GM12874 (cell line): ENCODE measurements around the gene IGLON5.

Source experiments
- CTCF ChIP-seq: IDR thresholded peaks from 2 replicates; pipeline ENCODE4 v1.5.1; 2011; ENCODE audit warnings: low read depth, mild to moderate bottlenecking, control low read depth, low read length, moderate library complexity; ENCODE audit not compliant: insufficient read depth

IGLON5 gene

GRCh38 chr19:51347209-51347928, 35.9 kb downstream of the IGLON5 start:
- TF ChIP-seq CTCF, result no peak

- no peak for TF ChIP-seq CTCF
Measured at GRCh38 chr19:51351266-51351990, 40.0 kb downstream of the IGLON5 start.

GRCh38 chr19:51352783-51353360, 41.4 kb downstream of the IGLON5 start:
- TF ChIP-seq CTCF, result no peak

GRCh38 chr19:51354103-51354741, 42.8 kb downstream of the IGLON5 start:
- TF ChIP-seq CTCF, result no peak

- TF ChIP-seq CTCF, result no peak
Measured at GRCh38 chr19:51354742-51355148, 43.3 kb downstream of the IGLON5 start.

GRCh38 chr19:51356159-51356801, 44.8 kb downstream of the IGLON5 start:
- no peak for TF ChIP-seq CTCF

- no peak for TF ChIP-seq CTCF
Measured at GRCh38 chr19:51357952-51358351, 46.5 kb downstream of the IGLON5 start.
